NCI-H748 treated with DMSO at 0.1 percent for 48 hours (cell line): ENCODE data around the gene ARPC5.

Experiments used
- DNase-seq: peaks from one replicate; lab custom pipeline; 2025; lab: John Stamatoyannopoulos, UW

ARPC5 gene

GRCh38 chr1:183586455-183586854, 49.1 kb downstream of the ARPC5 start:
- no peak for DNase-seq

GRCh38 chr1:183585038-183585437, 50.5 kb downstream of the ARPC5 start:
- DNase-seq: no peak

GRCh38 chr1:183584147-183584546, 51.4 kb downstream of the ARPC5 start:
- no peak for DNase-seq

- DNase-seq: no peak
Observed at GRCh38 chr1:183583466-183583865, 52.1 kb downstream of the ARPC5 start.

- DNase-seq: no peak
Observed at GRCh38 chr1:183582021-183582713, 53.4 kb downstream of the ARPC5 start.

GRCh38 chr1:183580281-183580682, 55.3 kb downstream of the ARPC5 start:
- DNase-seq: no peak

- DNase-seq: no peak
Observed at GRCh38 chr1:183578856-183579255, 56.7 kb downstream of the ARPC5 start.

GRCh38 chr1:183577897-183578465, 57.6 kb downstream of the ARPC5 start:
- no peak for DNase-seq

GRCh38 chr1:183576537-183576936, 59.0 kb downstream of the ARPC5 start:
- no peak for DNase-seq

- no peak for DNase-seq
Observed at GRCh38 chr1:183575606-183576005, 60.0 kb downstream of the ARPC5 start.

GRCh38 chr1:183572721-183573120, 62.9 kb downstream of the ARPC5 start:
- no peak for DNase-seq

- no peak for DNase-seq
Observed at GRCh38 chr1:183571678-183572268, 63.8 kb downstream of the ARPC5 start.
